IPS-18c (cell line): ENCODE results near the gene SLC39A13.
A peak's percentile ranks its signal among the peaks of the same experiment; 100 is the strongest.

Experiments used
- H3K4me3 ChIP-seq: 2 replicates; pipeline ENCODE4 v1.7.0; 2013; ENCODE audit warnings: low read depth, mild to moderate bottlenecking, low read length, moderate library complexity; ENCODE audit not compliant: insufficient read depth
- H3K9me3 ChIP-seq: one replicate; pipeline ENCODE4 v1.6.1; 2013; ENCODE audit warnings: mild to moderate bottlenecking, low read length, moderate library complexity; ENCODE audit not compliant: control insufficient read depth, insufficient read depth

SLC39A13 gene

GRCh38 chr11:47394322-47395222 lies 13.8 kb upstream of the SLC39A13 start:
- Histone ChIP-seq H3K4me3 (no peak overlapping the region), H3K9me3 (no peaks in the 10 kb centered on the region)

GRCh38 chr11:47395223-47396048 lies 13.0 kb upstream of the SLC39A13 start:
- Histone ChIP-seq H3K9me3 (no peaks in the 10 kb centered on the region), H3K4me3 (no peak overlapping the region)

DNA sequence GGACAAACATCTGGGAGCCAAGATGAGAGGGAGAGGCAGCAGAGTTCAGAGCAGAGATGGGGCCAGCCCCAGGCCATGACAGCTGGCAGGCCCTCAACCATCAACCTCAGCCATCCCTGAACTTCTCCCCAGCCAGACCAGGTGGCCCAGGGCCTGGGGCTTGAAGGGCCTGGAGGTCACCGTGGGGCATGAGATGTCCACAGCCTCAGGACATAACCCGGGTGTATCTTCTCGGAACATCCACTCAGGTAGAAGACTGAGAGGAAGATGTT lies 12.4 kb upstream of the SLC39A13 start:
- H3K4me3 ChIP-seq, result no peak overlapping the region

GRCh38 chr11:47398011-47398410 lies 10.4 kb upstream of the SLC39A13 start:
- H3K4me3 ChIP-seq, result no peak overlapping the region

More for the DNA sequence above, 12.4 kb upstream of the SLC39A13 start:
- H3K9me3 ChIP-seq, result no peaks in the 10 kb centered on the region

DNA sequence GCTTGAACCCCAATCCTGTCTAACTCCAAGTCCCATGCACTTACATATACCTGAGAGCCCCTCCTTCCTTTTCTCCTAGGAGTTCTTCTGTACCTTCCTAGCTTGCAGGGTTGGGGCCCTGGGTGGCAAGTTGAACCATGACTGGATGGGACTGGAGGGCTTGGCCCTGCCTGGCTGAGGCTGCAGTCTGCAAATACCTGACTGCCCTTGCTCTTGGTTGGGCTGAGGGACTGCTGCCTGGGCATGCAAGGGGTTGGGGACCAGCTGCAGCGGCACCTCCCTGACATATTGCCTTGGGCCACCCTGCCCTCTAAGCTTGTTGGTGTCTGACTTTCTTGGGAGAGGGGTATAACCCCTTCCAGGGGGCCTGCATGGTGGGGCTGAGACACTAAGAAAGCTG lies 9.8 kb upstream of the SLC39A13 start:
- Histone ChIP-seq H3K4me3 (no peak overlapping the region), H3K9me3 (no peaks in the 10 kb centered on the region)

More at GRCh38 chr11:47398011-47398410, 10.4 kb upstream of the SLC39A13 start:
- H3K9me3 ChIP-seq, result no peaks in the 10 kb centered on the region

DNA sequence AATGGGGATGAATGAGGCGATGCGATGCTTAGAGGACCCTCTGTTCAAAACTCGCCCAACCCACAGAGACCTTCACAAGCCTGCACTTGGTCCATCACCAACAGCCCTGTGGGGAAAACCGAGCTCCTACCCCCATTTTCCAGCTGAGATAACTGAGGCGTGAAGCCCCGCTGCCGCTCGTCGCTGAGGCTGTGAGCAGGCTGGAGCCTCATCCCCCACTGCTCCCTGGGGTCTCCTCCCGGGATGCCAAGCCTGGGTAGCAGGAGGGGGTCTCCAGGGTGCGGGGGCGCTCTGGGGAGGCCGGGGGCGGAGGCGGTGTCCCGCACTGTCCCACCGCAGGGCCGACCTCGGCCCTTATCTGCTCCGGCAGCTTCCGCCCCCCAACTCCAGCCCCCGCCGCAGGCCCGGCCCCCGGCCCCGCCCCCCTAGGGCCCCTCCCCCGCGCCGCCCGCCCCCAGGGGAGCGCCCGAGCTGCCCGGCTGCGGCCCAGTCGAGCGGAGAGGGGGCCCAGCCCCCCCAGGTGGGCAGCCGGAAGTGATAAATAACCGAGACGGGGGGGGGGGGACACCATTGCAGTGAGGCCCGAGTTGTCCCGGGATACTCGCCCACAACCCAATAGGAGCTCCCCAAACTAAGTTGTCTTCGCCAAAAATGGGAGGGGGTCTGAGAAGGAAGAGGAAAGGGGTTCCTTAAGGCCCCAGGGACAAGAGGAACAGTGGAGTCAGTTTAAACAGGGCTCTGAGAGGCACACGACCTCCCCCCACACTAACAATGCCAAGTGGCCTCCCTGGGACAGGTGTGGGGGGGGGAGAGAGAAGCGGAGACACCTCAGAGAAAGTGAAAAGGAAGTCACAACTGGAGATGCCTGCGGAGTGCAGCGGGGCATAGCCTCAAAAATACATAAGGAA lies 8.3 kb upstream of the SLC39A13 start:
- Histone ChIP-seq H3K4me3 (peak overlapping the region; percentile 58), H3K9me3 (no peaks in the 10 kb centered on the region)

GRCh38 chr11:47400768-47401279 lies 7.6 kb upstream of the SLC39A13 start:
- no peaks in the 10 kb centered on the region for H3K9me3 ChIP-seq
- peak overlapping the region; percentile 34; the same call in 1 of the 2 replicates for H3K4me3 ChIP-seq

GRCh38 chr11:47403135-47403534 lies 5.3 kb upstream of the SLC39A13 start:
- no peak overlapping the region for H3K4me3 ChIP-seq
- H3K9me3 ChIP-seq, result no peaks in the 10 kb centered on the region

DNA sequence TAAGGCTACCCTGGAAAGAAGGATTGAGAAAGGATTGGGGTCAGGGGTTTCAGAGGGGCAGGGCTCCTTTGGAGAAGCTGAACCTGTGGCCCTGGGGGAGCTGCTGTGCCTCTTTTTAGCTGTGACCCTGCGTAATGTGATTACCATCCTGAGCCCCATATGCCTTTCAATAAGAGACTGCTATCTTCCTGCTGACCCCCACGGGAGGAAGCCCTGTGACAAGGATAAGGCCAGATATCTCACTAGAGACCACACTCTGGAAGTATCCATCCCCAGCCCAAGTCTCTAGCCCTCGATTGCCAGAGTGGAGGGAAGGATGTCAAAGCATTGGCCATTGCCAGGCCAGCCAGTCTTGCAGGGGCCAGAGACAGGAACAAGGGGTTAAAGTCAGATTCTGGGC lies 4.8 kb upstream of the SLC39A13 start:
- no peak overlapping the region for H3K4me3 ChIP-seq
- H3K9me3 ChIP-seq, result no peaks in the 10 kb centered on the region

DNA sequence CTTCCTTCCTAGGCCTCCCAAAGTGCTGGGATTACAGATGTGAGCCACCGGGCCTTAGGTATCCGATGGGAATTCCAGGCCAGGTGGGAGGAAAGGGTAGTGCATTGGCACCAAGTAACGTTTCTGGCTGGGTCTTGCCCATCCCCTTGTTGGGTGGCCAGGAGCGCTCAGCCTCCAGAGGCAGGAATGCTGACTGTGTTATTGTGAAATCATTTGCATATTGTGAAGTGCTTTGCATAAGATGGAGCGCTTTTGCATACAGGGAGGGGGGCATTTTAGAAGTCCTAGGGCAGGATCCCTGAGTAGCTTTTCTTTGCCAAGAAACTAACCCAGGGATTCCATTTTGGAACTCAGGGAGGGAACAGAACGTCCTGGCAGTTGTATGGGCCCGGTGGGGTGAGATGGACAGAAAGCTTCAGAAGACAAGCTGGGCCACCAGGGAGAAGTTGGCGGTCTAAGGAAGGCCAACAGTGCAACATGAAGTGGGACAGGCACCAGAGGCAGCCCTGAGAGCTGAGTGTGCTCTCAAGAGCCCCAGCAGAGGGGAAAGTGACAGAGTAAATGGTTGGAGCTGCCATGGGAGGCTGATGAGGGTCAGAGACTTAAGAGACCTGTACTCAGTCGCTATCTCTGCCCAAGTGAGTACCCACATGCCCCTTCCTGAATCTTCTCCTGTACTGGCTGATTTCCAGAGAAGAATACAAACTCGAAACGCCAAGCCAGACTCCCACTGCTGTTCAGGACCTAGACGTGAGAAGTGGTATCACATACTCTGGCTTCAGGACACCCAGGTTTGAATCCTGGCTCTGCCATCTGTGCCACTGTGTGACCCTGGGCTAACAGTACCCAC lies 1.3 kb upstream of the SLC39A13 start:
- Histone ChIP-seq H3K9me3 (no peaks in the 10 kb centered on the region), H3K4me3 (peak overlapping the region; percentile 64)

DNA sequence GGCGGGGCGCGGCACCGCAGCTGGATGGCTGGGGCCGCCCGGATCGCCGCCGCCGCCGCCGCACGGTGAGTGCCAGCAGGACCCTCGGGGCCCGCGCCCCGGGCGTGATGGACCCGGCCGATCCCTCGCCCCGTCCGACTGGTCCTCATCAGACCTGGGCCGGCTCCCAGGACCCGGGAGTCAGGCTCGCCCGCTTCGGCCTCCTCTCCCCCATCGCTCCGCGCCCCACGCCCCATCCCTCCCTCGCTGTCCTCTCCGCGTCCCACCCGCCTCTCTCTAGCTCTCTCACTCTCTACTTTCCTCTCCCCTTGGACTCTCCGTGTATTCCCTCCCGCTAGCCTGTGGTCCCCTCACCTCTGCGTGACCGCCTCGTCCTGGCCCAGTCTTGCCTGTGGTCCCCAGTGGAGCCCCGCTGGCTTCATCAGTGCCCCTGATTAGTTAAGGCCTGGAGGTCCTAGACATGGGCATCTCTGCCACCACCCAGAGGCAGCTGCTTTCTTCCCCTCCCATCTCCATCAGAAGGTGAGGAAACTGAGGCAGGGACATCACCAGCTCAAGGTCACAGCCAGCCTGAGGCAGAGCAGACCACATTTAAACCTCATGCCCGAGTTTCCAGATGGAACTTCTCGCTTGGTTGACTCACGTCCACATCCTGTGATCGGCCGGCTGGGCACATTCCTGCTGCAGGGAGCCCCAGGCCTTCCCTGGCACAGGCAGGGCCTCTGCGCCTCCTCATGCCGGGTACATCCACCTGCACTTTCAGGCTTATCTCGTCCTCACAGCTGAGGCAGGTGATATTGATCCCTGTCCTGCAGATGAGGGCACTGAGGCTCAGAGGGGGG lies 429 bp downstream of the SLC39A13 start:
- no peaks in the 10 kb centered on the region for H3K9me3 ChIP-seq
- H3K4me3 ChIP-seq, result peak overlapping the region; percentile 75

DNA sequence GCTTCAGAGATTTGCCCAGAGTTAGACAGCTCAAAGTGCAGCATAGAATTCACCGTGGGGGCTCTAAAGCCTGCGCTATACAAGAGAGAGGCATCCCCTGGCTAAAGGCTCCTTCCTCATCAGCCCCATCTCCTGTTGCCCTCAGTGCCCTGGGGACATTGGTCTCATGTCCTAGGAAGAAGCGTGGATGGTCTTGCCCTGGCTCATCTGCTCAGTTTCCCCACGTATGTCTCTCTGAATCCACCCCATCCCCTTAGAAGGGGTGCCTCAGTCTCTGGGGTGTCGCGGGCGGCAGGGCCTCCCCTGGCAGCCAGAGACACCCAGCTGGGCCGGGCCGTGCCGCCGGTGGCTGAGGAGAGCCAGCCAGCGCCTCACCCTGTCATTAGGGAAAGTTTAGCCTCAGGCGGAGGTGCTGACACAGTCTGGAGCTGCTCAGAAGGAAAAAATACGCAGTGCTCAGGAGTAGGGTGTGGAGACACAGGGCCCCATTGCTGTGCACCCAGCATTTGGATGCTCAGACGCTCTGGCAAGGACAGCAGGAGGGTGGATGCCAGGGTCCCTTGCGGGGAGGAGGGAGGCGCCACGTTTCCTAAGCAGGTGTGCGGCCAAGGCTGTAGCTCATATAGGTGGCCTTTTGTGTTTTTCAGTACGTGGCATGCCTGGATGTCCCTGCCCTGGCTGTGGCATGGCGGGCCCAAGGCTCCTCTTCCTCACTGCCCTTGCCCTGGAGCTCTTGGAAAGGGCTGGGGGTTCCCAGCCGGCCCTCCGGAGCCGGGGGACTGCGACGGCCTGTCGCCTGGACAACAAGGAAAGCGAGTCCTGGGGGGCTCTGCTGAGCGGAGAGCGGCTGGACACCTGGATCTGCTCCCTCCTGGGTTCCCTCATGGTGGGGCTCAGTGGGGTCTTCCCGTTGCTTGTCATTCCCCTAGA lies 1.3 kb downstream of the SLC39A13 start:
- Histone ChIP-seq H3K9me3 (no peaks in the 10 kb centered on the region), H3K4me3 (peak overlapping the region; percentile 75; the same call in 1 of the 2 replicates)

GRCh38 chr11:47410370-47411264 lies 2.2 kb downstream of the SLC39A13 start:
- Histone ChIP-seq H3K9me3 (no peaks in the 10 kb centered on the region), H3K4me3 (no peak overlapping the region)
